IPS-18a (cell line): ENCODE measurements around the gene MSX2.

Experiments
- H3K27ac ChIP-seq: one replicate; pipeline ENCODE4 v1.5.1; 2013; ENCODE audit warnings: low read length
- H3K27me3 ChIP-seq: one replicate; pipeline ENCODE4 v1.6.1; 2013; ENCODE audit warnings: mild to moderate bottlenecking, low read length; ENCODE audit not compliant: control insufficient read depth, insufficient read depth
- H3K36me3 ChIP-seq: one replicate; pipeline ENCODE4 v1.6.1; 2013; ENCODE audit warnings: low read depth, low read length; ENCODE audit not compliant: control insufficient read depth
- H3K4me1 ChIP-seq: one replicate; pipeline ENCODE4 v1.6.1; 2013; ENCODE audit warnings: low read depth, low read length; ENCODE audit not compliant: control insufficient read depth
- H3K4me3 ChIP-seq: one replicate; pipeline ENCODE4 v1.5.1; 2013; ENCODE audit warnings: low read length
- H3K9ac ChIP-seq: one replicate; pipeline ENCODE4 v1.6.1; 2013; ENCODE audit warnings: mild to moderate bottlenecking, low read length, moderate library complexity
- H3K9me3 ChIP-seq: one replicate; pipeline ENCODE4 v1.6.1; 2013; ENCODE audit warnings: low read depth, low read length; ENCODE audit not compliant: control insufficient read depth

The MSX2 gene

GRCh38 chr5:174727794-174728680 lies 3.7 kb downstream of the MSX2 start:
- no peaks in the 10 kb centered on the region for H3K36me3 ChIP-seq
- no peak overlapping the region for H3K27ac ChIP-seq
- H3K27me3 ChIP-seq, result peaks cover 99% of the 10 kb centered on the region
- H3K4me3 ChIP-seq, result no peak overlapping the region
- H3K4me1 ChIP-seq, result peaks cover 39% of the 10 kb centered on the region
- no peaks in the 10 kb centered on the region for H3K9me3 ChIP-seq
- no peak overlapping the region for H3K9ac ChIP-seq

- H3K27ac ChIP-seq, result no peak overlapping the region
- H3K4me3 ChIP-seq, result peak overlapping the region; percentile 34
- peaks cover 36% of the 10 kb centered on the region for H3K4me1 ChIP-seq
- H3K36me3 ChIP-seq, result no peaks in the 10 kb centered on the region
- H3K27me3 ChIP-seq, result peaks cover 99% of the 10 kb centered on the region
- no peaks in the 10 kb centered on the region for H3K9me3 ChIP-seq
- no peak overlapping the region for H3K9ac ChIP-seq
Measured at GRCh38 chr5:174729075-174729680, 4.8 kb downstream of the MSX2 start.

GRCh38 chr5:174731214-174732035 lies 7.0 kb downstream of the MSX2 start:
- Histone ChIP-seq H3K4me1 (peaks cover 35% of the 10 kb centered on the region), H3K9me3 (no peaks in the 10 kb centered on the region), H3K9ac (no peak overlapping the region), H3K27me3 (peaks cover 100% of the 10 kb centered on the region), H3K4me3 (peak overlapping the region; percentile 40), H3K27ac (no peak overlapping the region), H3K36me3 (no peaks in the 10 kb centered on the region)

- Histone ChIP-seq H3K27me3 (peaks cover 100% of the 10 kb centered on the region), H3K9me3 (no peaks in the 10 kb centered on the region), H3K4me3 (peak overlapping the region; percentile 40), H3K4me1 (peaks cover 35% of the 10 kb centered on the region), H3K36me3 (no peaks in the 10 kb centered on the region), H3K27ac (no peak overlapping the region), H3K9ac (no peak overlapping the region)
Measured at GRCh38 chr5:174732036-174733020, 7.9 kb downstream of the MSX2 start.

- Histone ChIP-seq H3K27ac (no peak overlapping the region), H3K4me1 (peaks cover 30% of the 10 kb centered on the region), H3K9ac (no peak overlapping the region), H3K27me3 (peaks cover 100% of the 10 kb centered on the region), H3K36me3 (no peaks in the 10 kb centered on the region), H3K9me3 (no peaks in the 10 kb centered on the region), H3K4me3 (no peak overlapping the region)
Measured at GRCh38 chr5:174733091-174733690, 8.8 kb downstream of the MSX2 start.

GRCh38 chr5:174733836-174734235 lies 9.5 kb downstream of the MSX2 start:
- H3K27me3 ChIP-seq, result peaks cover 100% of the 10 kb centered on the region
- no peak overlapping the region for H3K4me3 ChIP-seq

GRCh38 chr5:174734571-174735497 lies 10.5 kb downstream of the MSX2 start:
- Histone ChIP-seq H3K9ac (no peak overlapping the region), H3K27me3 (peaks cover 92% of the 10 kb centered on the region), H3K27ac (no peak overlapping the region), H3K9me3 (no peaks in the 10 kb centered on the region), H3K4me3 (peak overlapping the region; percentile 54), H3K36me3 (no peaks in the 10 kb centered on the region), H3K4me1 (peaks cover 27% of the 10 kb centered on the region)

More at GRCh38 chr5:174733836-174734235, 9.5 kb downstream of the MSX2 start:
- Histone ChIP-seq H3K36me3 (no peaks in the 10 kb centered on the region), H3K9me3 (no peaks in the 10 kb centered on the region), H3K4me1 (peaks cover 30% of the 10 kb centered on the region), H3K9ac (no peak overlapping the region), H3K27ac (no peak overlapping the region)

GRCh38 chr5:174735498-174736330 lies 11.3 kb downstream of the MSX2 start:
- Histone ChIP-seq H3K36me3 (no peaks in the 10 kb centered on the region), H3K27me3 (peaks cover 83% of the 10 kb centered on the region), H3K4me3 (peak overlapping the region; percentile 54), H3K9ac (no peak overlapping the region), H3K9me3 (no peaks in the 10 kb centered on the region), H3K27ac (no peak overlapping the region), H3K4me1 (peaks cover 27% of the 10 kb centered on the region)

- H3K4me3 ChIP-seq, result peak overlapping the region; percentile 54
- no peak overlapping the region for H3K27ac ChIP-seq
- H3K9me3 ChIP-seq, result no peaks in the 10 kb centered on the region
- no peaks in the 10 kb centered on the region for H3K36me3 ChIP-seq
- H3K27me3 ChIP-seq, result peaks cover 77% of the 10 kb centered on the region
- no peak overlapping the region for H3K9ac ChIP-seq
- peaks cover 23% of the 10 kb centered on the region for H3K4me1 ChIP-seq
Measured at GRCh38 chr5:174736331-174736721, 11.9 kb downstream of the MSX2 start.
